Epithelial cell of esophagus (primary cell): ENCODE measurements around the gene SLC26A9.
"Not testable (repeated sequence)": the region's sequence is repeated elsewhere in the genome, so short reads cannot be mapped to it uniquely, and the experiment has no call there.

Experiments used
- DNase-seq: peaks from one replicate; pipeline ENCODE4 v3.0.0; 2010; ENCODE audit warnings: low read depth
- H3K4me3 ChIP-seq: 2 replicates; pipeline ENCODE4 v1.5.1; 2011; ENCODE audit warnings: mild to moderate bottlenecking, low read length, control low read depth
- CTCF ChIP-seq: IDR thresholded peaks from 2 replicates; pipeline ENCODE4 v1.5.1; 2011; ENCODE audit warnings: low read depth, mild to moderate bottlenecking, low read length, control low read depth, inconsistent platforms; ENCODE audit not compliant: insufficient read depth; ENCODE audit errors: missing control alignments

Gene SLC26A9

DNA sequence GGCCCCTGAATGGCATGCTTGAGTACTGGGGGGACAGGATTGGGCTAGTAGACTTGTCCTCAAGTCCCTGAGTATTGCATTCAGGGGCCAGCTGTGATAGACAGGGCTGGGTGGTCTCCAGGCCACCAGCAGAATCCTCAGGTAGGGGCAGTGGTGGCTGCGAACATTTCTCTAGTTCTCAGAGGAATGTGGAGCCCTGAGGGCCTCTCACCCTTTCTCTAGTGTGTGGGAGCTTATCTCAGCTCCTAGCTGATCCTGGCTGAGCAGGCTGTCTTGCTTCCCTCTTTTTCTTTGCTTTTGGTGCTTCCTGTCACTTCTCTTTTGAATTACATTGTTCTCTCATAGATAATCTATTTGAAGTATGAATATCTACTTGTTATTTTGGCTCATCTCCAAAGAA is 63.3 kb downstream of the SLC26A9 start:
- no peak for DNase-seq
- no peak for TF ChIP-seq CTCF

DNA sequence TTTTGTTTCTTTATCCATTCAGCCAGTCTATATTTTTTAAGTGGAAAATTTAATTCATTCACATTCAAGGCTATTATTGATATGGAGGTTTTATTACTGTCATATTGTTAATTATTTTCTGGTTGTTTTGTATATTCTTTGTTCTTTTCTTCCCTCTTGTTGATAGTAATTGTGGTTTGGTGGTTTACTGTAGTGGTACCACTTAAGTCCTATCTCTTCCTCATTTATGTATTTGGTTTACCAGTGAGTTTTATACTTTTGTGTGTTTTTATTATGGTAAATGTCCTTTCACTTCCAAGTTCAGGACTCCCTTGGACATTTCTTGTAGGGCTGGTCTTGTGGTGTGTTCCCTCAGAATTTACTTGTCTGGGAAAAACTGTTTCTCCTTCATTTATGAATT is 65.2 kb downstream of the SLC26A9 start:
- no peak for TF ChIP-seq CTCF
- no peak for DNase-seq
- H3K4me3 ChIP-seq, result no peak overlapping the region

More for the DNA sequence above, 63.3 kb downstream of the SLC26A9 start:
- H3K4me3 ChIP-seq, result no peak overlapping the region

- not testable (repeated sequence) for DNase-seq, H3K4me3 ChIP-seq
These were observed 70.1 kb downstream of the SLC26A9 start for GRCh38 chr1:205873148-205873547.

GRCh38 chr1:205870236-205870635 is 73.0 kb downstream of the SLC26A9 start:
- no peak for DNase-seq
- no peak overlapping the region for H3K4me3 ChIP-seq
- no peak for TF ChIP-seq CTCF
